Retinal pigment epithelial cell (primary cell): ENCODE data around the gene XRCC5.

Source experiments
- DNase-seq: peaks from one replicate; pipeline ENCODE4 v3.0.0-alpha.2; 2010; ENCODE audit warnings: low read depth
- H3K4me3 ChIP-seq: 2 replicates; pipeline ENCODE4 v1.5.1; 2011; ENCODE audit warnings: mild to moderate bottlenecking, low read length, control low read depth, moderate library complexity
- CTCF ChIP-seq: conservative IDR thresholded peaks from 2 replicates; pipeline ENCODE4 v1.5.1; 2011; ENCODE audit warnings: low read depth, low read length, control low read depth, inconsistent platforms

XRCC5 gene

GRCh38 chr2:216084547-216084946, 24.6 kb upstream of the XRCC5 start:
- no peak for DNase-seq
- no peak overlapping the region for H3K4me3 ChIP-seq
- no peak for TF ChIP-seq CTCF

DNA sequence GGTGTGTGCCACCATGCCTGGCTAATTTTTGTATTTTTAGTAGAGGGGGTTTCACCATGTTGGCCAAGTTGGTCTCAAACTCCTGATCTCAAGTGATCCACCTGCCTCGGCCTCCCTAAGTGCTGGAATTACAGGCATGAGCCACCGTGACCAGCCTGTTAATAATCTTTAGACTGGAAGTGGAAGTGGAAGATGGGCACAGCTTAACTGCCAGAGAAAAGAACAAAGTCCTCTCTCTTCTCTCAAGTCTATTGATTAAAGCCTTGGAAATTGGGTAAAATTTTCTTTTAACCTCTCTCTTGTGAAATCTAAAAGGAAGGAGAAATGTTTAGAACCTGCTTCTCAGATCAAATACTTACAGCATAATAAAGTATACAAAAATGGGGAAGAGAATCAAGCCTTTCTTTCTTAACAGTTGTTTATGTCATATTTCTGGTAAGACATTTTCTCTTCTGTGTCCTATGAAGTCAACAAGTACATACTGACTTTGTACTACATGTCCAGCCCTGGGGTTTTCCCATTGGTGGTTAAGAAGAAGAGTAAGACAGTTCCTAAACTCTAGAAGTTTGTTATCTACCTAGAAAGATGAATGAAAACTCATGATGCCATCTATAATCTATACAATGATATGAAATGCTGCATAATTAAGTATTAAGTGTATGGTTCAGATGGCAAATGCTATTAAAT, 22.8 kb upstream of the XRCC5 start:
- H3K4me3 ChIP-seq = no peak overlapping the region
- TF ChIP-seq CTCF = no peak
- DNase-seq = no peak

DNA sequence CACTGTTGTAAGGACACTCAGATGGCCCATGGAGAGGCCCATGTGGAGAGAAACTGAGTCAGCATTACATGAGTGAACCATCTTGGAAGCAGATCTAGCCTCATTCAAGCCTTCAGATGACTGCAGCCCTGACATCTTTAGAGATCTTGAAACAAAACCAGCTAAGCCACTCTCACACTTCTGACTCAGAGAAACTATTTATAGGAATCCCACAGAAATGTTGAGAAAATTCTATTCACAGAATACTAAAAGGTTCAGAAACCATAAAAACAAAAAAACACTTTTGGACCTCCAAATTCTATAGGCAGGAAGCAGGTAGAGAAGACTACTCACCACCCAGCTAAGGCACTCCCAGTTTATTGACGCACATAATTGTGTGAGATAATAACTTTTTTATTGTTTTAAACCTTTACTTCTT, 18.8 kb upstream of the XRCC5 start:
- no peak overlapping the region for H3K4me3 ChIP-seq
- TF ChIP-seq CTCF = no peak
- no peak for DNase-seq

GRCh38 chr2:216092646-216093045, 16.5 kb upstream of the XRCC5 start:
- H3K4me3 ChIP-seq = no peak overlapping the region
- TF ChIP-seq CTCF = no peak
- DNase-seq = no peak

DNA sequence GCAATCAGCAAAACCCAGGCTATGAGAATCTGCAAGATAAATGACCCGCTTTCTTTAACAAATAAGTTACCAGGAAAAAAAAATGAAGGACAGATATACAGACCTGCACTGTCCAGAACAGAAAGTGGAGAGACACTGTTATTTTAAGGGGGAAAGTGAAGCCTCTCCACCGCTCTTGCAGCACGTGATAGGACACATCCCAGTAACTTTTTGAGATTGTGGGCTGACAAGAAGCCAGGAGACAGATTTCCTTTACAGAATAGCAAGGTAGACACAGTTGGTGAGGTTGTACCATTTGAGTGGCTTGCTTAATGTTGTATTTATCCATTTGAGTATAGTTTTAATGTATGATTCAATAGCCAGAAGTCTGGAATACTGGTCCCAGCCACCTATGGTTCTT, 14.4 kb upstream of the XRCC5 start:
- no peak for DNase-seq
- no peak for TF ChIP-seq CTCF
- no peak overlapping the region for H3K4me3 ChIP-seq

- no peak for DNase-seq
- no peak overlapping the region for H3K4me3 ChIP-seq
- no peak for TF ChIP-seq CTCF
These were observed 10.5 kb upstream of the XRCC5 start for GRCh38 chr2:216098421-216099334.
